Activated CD4-positive, alpha-beta T cell treated with anti-CD3 and anti-CD28 coated beads for 48 hours (primary cell): ENCODE results near the gene PAK2.
A peak's percentile ranks its signal among the peaks of the same experiment; 100 is the strongest.
"Not testable (repeated sequence)": the region's sequence is repeated elsewhere in the genome, so short reads cannot be mapped to it uniquely, and the experiment has no call there.

Experiments
- DNase-seq: peaks from one replicate; pipeline ENCODE4 v3.0.0-alpha.2; 2020

The PAK2 gene

DNA sequence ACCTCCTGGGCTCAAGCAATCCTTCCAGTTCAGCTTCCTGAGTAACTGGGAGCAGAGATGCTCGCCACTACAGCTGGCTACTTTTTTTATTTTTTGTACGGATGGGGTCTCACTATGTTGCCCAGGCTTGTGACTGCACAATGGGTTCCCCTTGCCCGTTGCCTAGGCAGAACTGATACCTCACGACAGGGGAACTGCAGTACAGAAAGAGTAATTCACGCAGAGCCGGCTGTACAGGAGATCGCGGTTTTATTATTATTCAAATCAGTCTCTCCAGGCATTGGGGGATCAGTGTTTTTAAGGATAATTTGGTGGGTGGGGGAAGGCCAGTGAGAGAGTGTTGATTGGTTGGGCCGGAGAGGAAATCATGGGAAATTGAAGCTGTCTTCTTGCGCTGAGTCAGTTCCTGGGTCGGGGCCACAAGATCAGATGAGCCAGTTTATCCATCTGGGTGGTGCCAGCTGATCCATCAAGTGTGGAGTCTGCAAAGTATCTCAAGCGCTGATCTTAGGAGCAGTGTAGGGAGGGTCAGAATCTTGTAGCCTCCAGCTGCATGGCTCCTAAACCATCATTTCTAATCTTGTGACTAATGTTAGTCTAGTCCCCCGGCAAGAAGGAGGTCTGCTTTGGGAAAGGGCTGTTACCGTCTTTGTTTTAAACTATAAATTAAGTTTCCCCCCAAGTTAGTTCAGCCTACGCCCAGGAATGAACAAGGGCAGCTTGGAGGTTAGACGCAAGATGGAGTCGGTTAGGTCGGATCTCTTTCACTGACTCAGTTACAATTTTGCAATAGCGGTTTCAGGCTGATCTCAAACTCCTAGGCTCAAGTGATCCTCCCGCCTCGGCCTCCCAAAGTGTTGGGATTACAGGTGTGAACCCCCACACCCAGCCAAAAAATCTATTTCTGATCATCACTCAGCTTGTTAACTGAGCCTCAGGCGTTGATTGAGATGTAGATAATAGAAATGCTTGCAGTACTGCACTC lies 104.9 kb downstream of the PAK2 start:
- not testable (repeated sequence) for DNase-seq

DNA sequence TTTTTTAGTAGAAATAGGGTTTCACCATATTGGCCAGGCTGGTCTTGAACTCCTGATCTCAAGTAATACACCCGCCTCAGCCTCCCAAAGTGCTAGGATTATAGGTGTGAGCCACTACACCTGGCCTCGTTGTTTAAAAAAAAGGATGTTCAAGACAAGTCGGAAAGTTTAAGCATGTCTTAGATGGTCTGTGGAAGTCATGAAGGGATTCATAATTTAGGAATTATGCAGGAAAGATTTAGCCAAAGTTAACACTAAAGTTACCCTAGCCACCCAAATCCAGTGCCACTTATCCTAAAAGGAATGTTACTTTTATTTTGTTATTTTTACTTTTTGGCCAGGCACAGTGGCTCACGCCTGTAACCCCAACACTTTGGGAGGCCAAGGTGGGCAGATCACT lies 108.7 kb downstream of the PAK2 start:
- DNase-seq = not testable (repeated sequence)

GRCh38 chr3:196849180-196849741 lies 109.6 kb downstream of the PAK2 start:
- no peak for DNase-seq

GRCh38 chr3:196863000-196863399 lies 123.3 kb downstream of the PAK2 start:
- not testable (repeated sequence) for DNase-seq

DNA sequence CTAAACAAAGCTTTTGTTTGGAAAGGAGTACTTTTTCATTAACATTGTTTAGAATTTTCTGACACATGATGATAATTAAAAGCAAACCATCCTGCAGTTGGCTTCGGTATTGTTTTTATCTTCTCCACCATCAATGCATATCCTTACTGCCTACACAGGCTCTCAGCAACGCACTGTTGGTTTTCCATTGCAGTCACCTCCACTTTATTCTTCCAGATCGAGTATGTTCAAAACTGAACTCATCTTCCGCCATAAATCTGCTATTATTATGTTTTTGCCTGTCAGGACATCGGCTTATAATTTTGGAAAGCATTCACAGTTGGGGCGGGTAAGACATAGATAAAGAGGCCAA lies 127.5 kb downstream of the PAK2 start:
- DNase-seq = no peak

GRCh38 chr3:196867507-196868296 lies 128.0 kb downstream of the PAK2 start, which contains the start of gene SENP5:
SENP5 (plus strand) TSS chr3:196867920; CDS start chr3:196885182, 17,262 bp downstream.
- peak; percentile 92 for DNase-seq

- DNase-seq = peak; percentile 31
Observed at GRCh38 chr3:196868297-196868661, 128.6 kb downstream of the PAK2 start.

DNA sequence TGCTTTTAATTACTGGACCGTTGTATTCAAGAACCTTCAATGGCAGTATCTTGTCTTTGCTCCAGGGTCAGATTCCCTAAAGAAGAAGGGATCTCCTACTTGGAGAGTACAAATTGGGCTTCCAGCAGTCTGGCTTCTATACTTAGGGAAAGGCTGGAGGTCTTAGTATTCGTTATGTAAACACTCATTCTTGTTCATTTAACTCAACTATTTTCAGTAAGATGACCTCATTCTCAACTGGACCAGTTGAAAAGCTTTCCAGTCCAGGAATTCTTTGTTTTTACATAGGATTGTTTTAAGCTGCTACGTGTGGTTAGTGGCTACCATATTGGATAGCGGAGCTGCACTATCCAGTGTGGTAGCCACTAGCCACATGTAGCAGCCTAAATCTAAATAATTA lies 132.7 kb downstream of the PAK2 start:
- no peak for DNase-seq

DNA sequence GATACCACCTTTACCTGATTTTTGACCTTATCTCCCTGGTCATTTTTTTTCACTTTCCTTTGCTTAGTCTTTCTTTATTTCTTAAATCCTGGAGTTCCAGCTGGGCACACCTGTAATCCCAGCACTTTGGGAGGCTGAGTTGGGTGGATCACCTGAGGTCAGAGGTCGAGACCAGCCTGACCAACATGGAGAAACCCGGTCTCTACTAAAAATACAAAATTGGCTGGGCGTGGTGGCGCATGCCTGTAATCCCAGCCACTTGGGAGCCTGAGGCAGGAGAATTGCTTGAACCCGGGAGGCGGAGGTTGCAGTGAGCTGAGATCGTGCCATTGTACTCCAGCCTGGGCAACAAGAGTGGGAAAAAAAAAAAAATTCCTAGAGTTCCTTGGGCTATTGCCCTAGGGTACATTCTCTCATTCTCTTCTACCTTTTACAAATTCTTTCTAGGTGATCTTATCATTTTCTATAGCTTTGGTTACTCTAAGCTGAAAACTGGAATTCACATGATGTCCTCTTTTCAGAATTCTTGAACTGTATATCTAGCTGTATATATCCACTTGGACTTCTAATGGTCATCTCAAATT lies 134.9 kb downstream of the PAK2 start:
- DNase-seq = not testable (repeated sequence)

DNA sequence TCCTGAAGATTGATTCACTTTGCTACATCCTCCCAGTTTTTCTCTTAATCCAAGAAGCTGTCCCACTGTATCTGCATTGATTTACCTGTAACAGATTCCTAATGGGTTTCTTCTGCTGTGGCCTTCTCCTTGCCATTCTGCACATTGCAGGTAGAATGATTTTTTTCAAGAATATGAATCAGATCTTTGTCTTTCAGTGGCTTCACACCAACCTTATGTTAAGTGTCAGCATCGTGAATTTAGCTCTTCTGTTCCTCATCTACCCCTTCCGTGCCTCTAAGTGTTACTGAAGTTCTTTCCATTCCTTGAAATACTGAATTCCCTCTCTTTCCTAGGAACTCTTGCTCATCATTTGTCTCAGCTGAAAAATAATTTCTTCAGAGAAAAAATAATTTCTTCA lies 135.6 kb downstream of the PAK2 start:
- no peak for DNase-seq
